ENCODE measurements around the gene DAB1.

The DAB1 gene

DNA sequence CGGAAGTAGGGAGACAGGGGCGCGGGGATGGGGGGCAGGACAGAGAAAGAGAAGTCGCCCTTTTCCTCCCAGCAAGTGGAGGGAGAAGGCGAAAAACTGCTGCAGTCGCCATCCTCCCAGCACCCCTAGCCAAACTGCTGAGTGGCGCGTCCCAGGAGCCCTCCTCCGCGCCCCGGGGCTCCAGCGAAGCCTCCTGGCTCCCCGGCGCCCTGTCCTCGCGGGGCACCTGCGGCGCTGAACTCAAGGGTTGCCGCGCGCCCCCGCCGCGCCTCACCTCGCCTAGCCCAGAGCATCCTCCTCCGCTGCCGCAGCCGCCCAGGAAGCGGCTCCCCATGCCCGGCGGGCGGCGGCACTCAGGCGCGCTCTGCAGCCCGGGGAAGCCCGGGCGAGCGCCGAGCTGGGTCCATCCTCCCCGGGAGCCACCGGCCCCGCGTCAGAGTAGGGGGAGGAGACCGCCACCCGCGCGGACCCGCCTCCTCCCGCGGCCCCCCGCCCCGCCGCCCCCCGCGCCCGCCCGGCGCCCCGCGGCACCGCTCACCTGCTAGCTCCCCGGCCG is at the start of gene DAB1:
Gene DAB1, minus strand, starts transcription at position 405 of the 556 bp plus-strand sequence. CDS start 133,030 bp downstream, outside the sequence.
- DNase-seq (ENCODE audit: low read depth): no peak

DNA sequence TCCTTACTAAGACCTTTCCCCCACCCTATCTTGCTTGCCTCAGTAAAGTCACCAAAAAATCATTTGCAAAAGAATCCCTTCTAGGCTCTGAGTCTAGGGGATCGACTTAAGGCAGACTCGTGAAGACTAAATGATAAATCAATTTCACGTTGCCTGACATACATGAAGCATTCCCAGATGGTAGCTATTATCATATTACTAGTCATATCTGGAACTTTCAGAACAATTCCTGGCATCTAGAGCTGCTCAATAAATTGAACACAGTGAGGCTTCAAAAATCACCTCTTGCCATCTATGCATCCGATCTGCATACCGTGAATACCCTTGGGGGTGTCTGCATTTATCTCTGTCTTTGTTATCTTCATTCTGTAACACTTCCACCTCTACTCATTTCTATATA is 49.6 kb upstream of the DAB1 start:
- DNase-seq (ENCODE audit: low read depth): no peak

DNA sequence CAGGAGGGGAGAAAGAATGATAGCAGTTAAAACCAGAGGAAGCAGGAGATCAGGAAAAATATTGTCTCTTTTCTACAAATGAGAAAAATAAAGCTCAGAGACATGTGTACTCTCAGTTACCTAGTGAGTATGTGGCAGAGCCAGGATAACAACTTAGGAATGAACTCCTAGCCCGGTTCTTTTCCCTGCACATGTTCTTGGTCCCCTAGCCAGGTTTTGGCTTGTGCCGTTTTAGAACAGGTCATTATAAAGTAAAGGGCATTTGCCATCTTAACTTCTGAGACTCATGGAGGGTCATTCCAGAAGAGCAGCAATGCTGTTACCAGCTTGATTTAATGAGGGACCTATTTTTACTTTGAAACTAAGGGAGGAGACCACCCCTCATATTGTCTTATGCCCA is 48.1 kb upstream of the DAB1 start:
- no peak for DNase-seq (ENCODE audit: low read depth)

DNA sequence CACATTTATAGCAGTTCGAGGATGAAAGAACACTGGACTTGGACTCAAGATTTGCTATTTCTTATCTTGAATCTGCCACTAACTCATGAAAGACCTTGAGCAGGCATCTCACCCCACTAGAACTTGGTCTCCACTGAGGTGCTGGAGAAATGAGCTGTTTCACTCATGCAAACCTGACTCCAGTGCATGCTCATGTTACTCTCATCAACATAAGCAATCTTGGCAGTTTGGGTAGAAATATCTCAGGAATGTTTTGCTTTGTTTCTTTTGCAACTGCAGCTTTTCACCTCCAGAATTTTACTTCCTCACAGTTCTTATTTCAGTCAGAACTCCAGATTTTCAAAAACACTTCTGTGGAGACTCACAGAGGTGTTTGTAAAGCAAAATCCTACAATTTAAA is 46.2 kb upstream of the DAB1 start:
- no peak for DNase-seq (ENCODE audit: low read depth)

DNA sequence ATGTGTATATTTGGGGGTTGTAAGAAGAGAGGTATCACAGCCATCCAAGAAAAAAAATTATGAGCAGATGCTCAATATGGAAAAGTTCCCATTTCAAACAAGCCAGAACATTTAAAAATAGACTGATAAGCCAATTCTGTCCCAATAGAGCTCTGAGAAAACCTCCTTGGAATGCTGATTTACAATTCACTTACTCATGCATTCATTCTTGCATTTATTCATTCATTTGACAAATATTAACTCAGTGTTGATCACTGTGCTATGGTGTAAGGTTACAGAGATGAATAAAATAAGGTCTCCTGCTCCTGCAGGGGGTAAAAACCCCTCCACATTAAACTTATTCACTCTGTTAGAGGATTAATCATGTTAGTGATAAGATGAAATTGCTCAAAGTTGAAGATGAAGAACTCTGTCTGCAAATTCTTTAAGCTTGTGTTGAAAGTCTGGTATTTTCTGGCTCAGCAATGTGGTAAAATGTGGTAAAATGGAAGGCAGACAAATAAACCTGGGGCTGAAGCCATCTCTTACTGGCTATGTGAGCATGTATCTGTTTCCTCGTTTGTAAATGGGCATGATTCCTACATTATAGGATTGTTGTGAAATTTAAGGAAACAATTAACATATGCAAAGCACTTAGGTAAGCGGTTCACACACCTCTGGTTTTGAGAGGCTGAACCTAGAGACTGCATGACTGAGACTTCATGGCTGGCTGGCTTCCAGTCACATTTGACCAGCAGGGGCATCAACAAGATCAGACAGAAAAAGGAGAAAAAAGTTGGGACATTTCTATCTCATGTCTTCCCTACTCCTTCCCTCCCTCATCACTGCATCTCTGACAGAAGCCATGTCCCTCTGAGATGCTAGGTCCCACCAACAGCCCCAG is 45.0 kb upstream of the DAB1 start:
- no peak for DNase-seq (ENCODE audit: low read depth)

DNA sequence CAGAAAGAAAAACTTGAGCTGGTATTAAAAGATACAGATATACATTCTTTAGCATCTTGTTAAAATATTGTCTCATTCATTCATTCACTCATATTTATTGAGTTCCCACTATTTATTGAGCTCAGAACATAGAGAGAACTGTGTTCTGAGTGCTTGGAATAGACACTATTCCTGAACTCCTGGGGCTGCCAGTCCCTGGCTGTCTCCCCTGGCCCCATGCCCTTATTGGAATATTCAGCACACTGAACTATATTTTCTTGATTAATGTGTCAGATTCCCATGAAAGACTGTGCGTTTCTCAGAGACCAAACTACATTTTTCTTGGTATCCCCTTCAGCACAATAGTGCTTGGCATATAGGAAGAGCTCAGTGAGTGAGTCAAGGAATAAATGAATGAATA is 44.0 kb upstream of the DAB1 start:
- no peak for DNase-seq (ENCODE audit: low read depth)

DNA sequence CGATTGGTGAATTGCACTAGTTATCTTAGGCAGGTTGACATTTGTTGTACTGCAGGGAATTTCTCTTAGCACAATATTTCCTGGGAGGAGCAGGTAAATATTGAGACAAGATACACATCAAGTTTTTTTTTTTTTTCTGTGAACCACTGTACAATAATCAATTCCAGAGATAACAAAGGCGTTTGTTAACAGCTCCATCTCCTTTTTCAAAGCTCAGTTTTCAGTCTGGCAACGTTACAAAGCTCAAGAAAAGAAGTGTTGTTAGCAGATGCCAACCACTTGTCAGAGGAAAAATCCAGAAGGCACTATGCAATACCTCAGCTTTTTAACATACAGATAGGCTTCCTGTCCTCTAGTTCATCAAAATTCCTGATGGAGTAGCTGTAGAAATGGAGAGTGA is 40.9 kb upstream of the DAB1 start:
- no peak for DNase-seq (ENCODE audit: low read depth)

DNA sequence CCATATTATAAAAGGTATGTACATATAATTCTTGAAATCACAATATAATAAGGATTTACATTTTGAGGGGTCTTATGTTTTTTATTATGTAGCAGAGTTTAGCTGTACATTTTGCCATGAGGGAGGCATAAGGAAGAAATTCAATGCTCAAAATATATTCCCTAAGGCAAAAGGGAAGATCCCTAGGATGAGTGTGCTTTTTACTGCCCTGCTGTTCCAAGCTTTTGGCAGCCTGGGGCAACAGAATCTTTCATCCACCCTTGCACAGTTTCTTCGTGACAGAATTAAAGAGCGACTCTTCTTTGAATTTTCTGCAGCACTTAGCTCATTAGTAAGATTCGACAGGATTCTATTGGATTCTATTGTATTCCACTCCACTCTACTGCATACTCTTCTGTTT is 39.5 kb upstream of the DAB1 start:
- DNase-seq (ENCODE audit: low read depth): no peak

DNA sequence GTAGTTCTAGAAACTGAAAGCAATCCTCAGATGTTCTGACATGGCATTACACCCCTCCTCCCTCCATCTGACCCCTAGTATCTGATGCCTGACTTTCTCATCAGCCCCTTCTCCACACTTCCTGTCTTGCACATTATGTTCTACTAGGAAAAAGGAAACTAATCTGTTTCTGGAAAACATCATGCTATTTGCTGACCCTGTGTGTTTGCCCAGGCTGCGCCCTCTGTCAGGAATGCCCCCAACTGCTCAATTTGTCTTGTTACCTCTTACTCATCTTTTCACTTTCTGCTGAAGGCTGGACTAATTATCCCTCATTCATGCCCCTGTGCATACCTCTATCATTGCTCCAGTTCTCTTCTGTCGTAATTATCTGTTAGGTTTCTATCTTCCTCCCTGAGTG is 37.5 kb upstream of the DAB1 start:
- DNase-seq (ENCODE audit: low read depth): no peak

DNA sequence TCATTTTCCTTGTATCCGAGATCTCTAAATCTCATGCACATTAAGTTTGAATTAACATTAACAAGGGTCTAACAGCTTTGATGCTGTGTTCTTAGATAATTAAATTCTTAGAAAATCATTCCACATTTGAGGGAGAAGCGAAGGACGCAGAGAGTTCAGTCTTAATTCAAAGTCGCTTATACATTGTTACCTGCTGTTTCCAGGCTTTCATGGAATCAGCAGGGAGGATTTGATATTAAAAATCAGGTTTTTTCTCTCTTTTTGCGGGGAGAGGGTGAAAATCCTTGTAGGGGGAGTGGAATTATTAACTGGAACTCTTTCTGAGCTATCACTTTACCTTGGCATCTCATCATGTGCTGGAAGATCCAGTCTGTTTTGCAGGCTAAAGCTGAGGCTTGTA is 27.7 kb upstream of the DAB1 start:
- DNase-seq (ENCODE audit: low read depth): no peak

DNA sequence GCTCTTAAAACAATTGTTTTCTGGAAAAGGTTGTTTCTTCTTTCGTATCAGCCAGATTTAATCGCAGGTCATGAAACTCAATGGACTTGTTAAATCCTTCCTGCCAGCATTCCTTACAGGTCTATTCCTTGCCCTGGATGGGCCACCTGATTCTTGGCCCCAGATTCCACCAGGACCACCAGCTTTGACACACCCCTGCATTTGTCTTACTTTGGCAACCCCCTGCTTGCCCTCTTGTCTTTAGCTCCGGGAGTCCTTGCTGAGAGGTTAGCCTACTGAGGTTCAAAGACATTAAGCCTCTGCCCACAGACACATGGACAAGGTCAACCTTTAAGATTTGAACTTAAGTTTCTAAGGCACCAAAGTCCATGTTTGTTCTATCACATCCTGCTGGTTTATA is 27.1 kb upstream of the DAB1 start:
- DNase-seq (ENCODE audit: low read depth): no peak

DNA sequence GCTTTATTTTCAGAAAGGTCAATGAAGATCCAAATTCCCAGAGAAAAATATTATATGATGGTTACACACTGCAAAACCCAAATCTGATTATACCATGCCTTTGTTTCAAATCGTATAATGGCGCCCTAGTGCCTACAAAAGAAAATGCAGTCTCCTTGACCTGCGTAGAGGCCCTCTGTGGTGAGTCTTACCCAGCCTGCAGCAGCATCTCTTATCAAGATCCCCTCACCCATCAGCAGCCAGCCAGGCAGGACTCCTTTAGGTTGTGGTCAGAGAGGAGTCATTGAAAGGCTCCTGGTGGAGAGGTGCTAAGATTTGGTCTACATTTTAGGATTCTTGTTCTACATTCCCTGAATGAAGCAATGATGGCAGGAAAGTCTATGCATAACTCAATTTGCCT is 23.7 kb upstream of the DAB1 start:
- no peak for DNase-seq (ENCODE audit: low read depth)

DNA sequence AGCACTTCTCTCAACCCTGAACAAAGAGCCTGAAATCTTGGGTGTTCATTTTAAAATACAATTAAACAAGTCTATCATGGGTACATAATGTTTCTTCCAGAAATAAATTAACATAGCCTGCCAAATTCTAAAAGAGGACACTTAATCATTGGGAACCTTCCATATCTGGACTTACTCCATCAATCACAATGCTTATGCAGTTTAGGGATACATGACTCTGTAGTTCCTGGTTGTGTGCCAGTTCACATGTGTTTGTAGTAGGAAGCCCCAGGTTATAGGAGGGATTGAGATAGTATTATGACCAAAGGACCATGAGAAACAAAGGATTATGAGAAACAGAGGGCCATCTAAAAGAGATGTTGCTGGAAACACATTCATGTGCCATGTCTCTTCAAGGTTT is 19.1 kb upstream of the DAB1 start:
- no peak for DNase-seq (ENCODE audit: low read depth)

DNA sequence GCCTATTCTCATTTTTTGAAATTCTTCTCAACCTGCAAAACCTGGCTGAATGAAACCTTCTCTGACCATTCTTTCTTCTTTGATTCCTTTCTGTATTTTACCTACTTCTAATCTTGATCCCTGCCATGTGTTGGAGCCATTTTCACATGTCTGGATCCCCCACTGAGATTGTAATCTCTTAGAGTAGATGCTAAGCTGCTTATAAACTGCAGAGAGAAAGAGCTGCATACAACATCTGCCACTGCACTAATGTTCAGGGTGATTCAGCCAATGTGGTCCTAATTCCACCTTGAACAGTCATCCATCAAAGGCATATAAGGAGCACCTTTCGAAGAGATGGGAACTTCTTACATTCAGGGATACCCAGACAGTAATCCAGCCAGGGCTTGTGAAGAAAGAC is 16.2 kb upstream of the DAB1 start:
- no peak for DNase-seq (ENCODE audit: low read depth)

DNA sequence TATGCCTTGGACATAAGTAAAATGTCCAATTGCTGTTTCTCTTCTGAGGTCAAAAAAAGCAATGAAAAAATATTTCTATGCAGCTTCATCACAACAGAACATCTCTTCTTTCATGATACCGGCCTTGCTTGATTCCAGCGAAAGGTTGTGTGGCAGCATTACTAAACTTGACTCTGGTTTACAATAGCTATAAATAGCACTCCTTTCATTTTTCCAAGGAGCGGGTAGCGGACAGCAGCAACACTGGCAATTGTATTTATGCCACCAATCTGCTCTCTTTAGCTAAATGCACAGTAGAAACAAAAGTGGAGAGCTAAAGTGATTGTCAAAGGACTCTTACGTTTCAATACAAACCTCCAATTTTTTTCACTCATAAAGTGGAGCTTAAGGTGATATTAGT is 7.5 kb upstream of the DAB1 start:
- DNase-seq (ENCODE audit: low read depth): no peak

DNA sequence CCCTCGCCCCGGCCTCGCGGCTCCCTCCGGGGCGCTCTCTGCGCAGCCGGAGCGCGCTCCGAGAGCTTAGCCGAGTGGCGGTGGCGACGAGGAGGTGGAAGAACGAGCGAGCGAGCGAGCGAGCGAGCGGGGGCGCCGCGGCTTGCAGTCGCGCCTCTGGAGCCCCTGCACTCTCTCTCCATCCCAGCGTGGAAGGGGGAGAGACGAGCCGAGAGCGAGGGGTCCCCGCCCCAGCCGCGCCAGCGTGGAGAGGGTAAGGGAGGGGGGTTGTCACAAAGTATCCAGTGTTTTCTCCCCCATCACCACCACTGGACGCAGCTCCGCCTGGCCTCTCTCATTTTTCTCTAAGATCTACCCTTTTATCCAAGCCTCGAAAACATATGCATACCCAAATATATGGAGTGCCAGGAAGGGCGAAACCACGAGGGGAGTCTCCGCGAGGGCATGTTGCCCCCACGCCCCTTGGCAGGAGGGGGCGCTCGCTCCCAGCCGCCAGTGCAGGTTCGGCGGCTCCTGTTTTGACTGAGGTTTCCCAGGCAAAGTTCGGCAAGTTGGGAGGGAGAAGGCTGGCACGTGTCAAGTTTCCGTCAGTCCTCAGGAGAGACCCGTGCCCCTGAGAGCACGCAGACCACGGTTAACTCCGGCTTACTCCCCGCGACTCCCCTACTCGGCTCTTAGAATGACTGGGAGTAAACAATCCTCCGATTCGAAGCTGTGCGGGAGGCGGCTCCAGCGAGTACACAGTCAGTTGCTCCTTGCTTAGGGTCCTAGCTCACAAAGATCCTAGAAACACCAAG is 569 bp upstream of the DAB1 start:
- no peak for DNase-seq (ENCODE audit: low read depth)

DNA sequence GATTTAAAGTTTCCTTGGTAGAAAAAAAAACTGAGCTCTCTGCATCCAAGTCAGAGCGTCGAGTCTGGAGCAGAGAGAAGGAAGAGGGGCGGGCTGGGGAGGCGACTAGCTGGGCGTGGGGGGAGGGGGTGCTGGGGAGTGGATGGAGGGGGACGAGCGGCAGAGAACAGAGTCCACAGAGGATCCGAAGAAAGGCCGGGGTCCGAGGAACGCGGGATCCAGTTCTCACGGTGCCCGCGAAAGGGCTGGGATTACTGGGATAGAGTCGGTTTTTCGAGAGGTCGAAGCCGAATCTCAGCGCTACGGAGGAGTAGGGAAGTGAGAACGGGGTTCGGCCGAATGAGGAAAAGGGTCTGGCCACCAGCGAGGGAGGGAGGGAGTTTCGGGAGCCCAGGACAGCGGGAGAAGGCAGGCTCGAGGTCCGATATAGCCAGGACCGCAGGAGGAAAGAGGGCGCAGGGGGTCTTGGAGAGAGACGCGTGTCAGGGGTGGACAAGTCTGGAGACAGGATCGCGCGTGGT is 665 bp downstream of the DAB1 start:
- no peak for DNase-seq (ENCODE audit: low read depth)

DNA sequence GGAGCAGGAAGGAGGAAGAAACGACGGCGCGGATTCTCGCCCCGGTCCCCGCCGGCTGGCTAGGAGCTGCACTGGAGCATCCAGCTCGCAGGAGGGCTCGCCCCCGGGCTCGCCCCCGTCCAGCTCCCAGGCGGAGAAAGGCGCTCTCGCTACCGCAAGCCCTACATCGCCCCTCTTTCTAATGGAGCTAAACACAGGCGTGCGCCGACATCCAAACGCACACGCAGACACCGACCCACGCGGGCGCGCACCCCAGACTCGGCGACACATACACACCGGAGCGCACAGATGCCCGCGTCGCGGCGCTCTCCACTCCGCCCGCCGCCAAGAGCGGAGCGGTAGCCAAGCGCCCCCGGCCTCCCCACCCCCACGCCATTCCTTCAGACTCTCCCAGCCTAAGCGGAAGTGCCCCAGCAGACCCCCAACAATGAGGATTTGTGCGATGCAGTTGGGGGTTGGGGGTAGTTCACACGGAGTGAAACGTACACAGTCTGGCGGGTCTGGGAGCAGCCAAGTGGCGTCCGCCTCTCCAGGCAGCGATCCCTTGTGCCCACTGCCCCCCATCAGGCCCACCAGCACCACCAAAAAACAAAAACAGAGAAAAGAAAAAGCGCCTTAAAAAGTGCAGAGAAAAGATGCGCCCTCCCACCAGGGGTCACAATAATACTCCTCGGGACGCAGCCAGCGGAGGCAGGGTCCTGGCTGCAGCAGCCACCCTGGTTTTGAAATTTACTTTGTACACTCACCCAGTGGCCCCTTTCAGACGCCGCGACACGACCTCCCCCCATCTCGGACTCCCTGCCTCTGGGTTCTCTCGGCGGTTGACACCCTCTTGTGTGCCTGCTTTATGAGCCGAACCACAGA is 1.4 kb downstream of the DAB1 start:
- no peak for DNase-seq (ENCODE audit: low read depth)

DNA sequence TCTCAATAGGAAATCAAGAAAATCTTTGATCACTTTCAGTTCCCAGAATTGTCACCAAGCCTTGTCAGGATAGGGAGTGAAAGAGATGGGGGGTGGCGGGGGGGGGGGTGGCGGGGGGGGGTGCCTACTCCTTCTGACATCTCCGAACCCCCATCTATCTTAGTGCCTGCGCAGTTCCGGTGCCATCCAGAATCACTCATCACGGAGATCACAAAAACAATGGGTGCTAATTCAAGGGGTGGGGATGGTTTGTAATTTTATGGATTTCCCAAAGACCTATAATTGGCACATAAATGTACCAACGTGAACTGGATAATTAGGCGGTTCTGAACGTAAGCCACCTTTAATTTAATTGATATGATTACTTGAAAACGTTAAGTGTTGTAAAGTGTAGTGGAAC is 2.1 kb downstream of the DAB1 start:
- no peak for DNase-seq (ENCODE audit: low read depth)

DNA sequence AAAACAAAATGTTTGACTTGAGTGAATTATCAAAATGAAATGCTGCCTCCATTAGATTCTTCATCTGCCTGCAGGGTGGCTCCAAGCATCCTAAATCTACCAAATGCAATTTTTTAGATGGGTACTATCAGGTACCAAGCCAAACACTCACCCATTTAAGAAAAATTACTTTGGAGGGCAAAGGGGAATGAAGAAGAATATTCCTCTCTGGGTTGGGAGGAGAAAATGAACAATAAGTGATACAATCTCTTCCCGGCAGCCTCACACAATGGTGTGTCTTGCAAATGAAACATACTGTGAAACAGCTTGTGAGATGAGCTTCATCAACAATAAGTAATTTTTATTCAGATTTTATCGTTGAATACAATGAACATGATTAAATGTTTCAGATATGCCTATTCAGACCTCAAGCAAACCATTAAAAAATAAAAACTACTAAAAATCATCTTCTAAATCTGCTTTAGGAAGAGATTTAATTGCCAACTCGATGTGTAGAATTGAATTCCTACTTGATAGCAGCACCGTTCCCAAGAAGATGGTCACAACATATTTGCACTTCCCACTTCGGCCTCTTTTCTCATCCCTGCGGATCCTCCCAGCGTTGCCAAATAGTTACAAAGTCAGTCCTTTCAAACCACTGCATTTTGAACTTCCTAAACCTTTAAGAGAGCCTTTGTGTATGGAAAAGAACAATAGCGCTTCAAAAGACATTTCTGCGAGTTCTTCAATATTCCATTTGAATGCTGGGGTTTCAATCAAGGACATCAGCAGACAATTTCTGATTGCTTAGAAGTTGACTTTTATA is 2.7 kb downstream of the DAB1 start:
- no peak for DNase-seq (ENCODE audit: low read depth)

DNA sequence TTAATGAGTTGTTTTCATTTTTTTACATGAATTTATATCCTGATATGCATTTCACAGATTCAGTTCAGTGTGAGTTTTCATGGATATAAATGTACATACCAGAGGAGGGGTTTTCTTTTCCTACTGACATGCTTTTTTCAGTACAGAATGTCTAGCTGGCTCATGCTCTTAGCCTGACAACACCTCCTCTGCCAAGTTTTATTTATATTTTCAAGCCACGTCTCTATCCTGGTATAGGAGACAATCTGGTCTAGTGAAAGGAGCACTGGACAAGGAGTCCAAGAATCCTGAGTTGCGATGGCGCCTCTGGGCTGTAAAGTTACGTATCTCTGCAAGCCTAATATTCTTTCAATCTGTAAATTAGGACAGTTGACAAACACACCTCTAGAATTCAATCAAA is 4.9 kb downstream of the DAB1 start:
- DNase-seq (ENCODE audit: low read depth): no peak
